GM23248 (cell line): Measurements from ENCODE around the gene DGKB.

Experiments
- EZH2 ChIP-seq: fragments of 200-600 bp; sonication (generic); IDR thresholded peaks from 2 replicates; pipeline ENCODE4 v1.6.1; 2018; ENCODE audit warnings: antibody characterized with exemption, mild to moderate bottlenecking; ENCODE audit not compliant: insufficient read depth, poor library complexity, severe bottlenecking
- EZH2phosphoT487 ChIP-seq: fragments of 200-600 bp; sonication (generic); IDR thresholded peaks from 2 replicates; pipeline ENCODE4 v1.6.1; 2018; ENCODE audit warnings: antibody characterized with exemption, moderate library complexity, mild to moderate bottlenecking, low read depth; ENCODE audit not compliant: insufficient read depth

GRCh38 chr7:14826426-14826825 is 76.1 kb downstream of the DGKB start:
- TF ChIP-seq EZH2 (no peak), EZH2phosphoT487 (no peak)
